ENCODE results near the gene TOB2.
"Not testable (repeated sequence)": the region's sequence is repeated elsewhere in the genome, so short reads cannot be mapped to it uniquely, and the experiment has no call there.

TOB2 gene

DNA sequence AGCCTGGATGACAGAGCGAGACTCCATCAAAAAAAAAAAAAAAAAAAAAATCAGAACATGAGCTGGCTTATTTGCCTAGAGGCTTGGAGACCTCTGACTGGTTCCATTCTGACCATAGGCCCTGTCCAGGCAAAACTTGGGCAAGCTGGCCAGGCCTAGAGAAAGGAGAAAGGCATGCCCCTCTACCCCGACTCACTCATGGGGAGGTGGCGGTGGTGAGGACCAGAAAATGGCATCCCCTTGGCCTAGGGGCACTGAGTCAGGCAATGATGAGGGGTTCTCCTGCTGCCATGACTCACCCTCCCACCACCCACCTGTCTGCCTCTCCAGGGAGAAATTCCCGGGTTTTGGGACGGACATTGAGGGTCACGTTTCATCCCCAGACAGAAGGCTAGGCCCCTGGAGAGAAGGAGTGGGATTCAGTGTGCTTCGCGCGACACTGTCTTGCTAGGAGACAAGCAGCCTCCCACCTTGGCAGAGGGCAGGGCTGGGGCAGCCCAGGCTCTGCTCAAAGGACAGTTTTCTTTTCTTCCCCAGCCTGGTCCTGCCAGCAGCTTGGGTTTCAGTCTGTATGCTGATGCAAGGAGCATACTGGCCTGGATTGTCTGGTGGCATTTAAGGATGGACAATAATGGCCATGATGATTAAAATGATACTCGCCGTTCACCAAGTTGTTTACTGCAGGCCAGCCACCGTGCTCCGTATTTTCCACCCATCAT, 17.2 kb downstream of the TOB2 start:
- no peak for DNase-seq

DNA sequence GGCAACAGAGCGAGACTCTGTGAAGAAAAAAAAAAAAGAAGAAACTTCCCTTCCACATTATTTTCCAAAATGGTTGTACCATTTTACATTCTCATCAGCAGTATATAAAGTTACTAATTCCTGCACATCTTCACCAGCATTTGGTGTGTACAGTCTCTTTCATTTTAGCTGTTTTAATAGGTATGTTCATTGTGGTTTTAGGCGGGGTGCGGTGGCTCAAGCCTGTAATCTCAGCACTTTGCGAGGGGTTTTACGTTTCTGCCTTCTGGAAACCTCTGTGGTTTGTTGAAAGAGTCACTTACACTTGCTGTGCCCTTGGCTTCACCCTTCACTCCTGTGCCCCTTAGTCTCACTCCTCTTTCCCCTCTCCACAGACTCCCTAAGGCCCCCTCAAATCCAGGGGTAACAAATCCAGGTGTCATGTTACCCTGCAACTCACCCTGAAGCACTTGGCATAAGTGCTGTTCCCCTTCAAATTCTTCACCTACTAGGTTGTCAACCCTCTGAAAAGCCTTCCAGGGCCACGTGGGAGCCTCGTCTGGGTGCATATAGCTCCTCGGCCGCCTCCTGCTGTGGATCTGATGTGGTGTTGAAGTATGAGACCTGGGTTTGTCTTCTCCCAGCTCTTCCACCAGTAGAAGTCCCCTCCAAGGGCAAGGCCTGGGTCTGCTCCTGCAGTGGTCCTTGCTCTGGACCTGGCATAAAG, 20.8 kb downstream of the TOB2 start:
- DNase-seq = peak in 1 of 5 donors; percentile 64

DNA sequence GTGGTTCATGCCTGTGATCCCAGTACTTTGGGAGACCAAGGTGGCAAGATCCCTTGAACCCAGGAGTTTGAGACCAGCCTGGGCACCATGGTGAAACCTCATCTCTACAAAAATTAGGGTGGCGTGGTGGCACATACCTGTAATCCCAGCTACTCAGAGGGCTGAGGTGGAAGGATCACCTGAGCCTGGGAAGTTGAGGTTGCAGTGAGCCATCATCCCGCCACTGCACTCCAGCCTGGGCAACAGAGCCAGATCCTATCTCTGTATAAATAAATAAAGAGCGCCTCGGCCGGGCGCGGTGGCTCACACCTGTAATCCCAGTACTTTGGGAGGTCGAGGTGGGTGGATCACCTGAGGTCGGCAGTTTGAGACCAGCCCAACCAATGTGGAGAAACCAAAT, 27.9 kb downstream of the TOB2 start:
- DNase-seq = no peak

DNA sequence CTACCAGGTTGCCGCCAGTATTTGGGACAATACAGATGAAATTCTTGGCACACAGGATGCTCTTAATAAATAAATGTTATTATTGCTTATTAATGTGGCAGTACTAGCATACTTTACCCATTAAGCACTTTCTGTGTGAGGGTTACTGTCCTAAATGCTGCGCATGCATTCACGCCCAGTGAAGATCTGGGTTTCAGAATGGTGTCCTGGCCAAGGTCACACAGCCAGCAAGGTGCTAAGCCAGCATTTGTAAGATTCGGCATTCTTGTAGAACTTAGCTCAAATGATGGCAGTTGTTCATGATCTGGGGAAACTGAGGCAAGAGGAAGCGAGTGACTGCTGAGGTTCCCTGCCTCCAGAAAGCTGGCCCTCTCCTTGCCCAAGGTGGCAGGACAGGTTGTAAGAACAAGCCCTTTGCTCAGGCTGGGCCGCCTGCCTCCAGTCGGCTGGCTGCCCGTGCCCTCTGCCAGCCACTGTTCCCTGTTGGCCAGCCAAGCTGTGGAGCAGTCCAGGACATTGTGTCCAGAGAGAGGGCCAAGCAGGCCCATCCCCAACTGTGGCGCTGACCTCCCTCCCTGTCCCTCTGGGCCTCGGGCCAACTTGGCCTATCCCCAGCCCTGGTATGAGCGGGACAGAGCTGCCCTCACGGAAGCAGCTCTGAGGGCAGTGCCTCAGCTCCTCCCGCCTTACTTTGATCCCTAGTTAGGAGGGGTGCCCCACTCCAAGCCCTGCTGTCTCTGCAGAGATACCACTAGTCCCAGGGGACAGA, 28.8 kb downstream of the TOB2 start:
- no peak for DNase-seq

DNA sequence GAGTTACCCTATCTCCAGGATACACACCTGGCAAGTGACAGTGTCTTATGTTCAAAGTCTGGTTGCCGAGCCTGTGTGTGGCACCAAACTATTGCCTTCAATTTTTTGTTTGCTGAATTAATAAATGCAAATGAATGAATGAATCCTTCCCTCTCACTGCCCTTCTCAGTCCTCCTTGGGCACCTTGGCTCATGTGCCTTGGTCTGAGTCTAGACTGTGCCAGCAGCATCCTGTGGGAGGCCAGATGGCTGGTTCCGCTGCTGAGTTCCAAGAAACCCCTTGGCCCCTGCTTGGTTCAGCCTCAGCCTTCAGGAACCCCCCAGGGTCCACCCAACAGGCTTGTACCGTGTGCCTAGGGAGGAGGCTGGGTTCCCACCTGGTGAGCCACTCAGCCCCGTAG, 31.0 kb downstream of the TOB2 start:
- DNase-seq = no peak

DNA sequence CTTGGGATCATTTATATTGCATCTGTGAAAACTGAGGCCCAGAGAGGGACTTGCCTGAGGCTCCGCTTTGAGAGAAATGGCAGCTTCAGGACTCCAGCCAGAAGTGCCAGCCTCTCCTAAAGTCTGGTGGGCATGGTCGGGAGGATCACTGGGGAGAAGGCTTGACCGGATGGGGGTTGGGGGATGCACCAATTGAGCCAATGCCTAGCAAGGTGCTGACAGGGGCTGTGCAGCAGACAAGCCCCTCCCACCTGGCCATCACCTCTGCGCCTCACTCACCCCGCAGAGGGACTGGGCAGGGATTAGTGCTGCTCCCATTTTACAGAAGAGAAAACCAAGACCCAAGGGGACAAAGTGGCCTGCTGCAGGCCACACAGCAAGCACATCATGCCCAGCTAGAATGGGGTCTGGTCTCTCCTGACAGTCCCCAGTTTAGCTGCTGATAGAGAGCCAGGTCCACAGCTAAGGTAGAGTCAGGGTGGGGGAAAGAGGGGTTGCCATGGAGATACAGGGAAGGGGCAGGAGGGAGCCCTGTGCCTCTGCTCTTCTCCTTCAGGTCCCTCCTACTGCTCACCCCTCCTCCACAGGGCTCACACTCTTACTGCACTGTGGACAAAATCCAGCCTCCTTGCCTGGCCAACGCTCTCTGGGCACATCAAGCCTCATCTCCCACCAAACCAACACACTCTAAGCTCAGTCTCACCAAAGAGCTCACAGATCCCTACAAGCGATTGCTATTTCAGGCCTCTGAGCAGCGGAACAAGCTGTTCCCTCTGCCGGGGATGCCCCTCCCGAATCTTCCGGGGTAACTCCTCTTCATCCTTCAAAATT, 35.4 kb downstream of the TOB2 start:
- DNase-seq = no peak

DNA sequence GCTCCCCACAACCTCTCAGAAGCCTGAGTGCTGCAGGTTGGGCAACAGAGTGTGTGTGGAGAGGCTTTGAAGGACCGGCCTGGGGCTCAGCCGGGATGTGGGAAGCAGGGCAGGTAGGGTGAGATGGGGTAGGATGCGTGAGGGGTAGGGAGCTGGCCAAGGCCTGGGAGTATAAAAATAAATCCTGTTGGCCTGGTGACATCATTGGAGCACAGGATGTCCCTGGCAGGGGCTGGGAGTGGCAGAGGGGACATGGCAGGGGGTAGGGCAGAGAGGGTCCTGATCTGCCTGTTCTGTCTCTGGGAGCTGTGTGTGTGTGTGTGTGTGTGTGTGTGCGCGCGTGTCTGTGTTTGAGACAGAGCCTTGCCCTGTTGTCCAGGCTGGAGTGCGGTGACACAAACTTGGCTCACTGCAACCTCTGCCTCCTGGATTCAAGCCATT, 36.3 kb downstream of the TOB2 start:
- no peak for DNase-seq

DNA sequence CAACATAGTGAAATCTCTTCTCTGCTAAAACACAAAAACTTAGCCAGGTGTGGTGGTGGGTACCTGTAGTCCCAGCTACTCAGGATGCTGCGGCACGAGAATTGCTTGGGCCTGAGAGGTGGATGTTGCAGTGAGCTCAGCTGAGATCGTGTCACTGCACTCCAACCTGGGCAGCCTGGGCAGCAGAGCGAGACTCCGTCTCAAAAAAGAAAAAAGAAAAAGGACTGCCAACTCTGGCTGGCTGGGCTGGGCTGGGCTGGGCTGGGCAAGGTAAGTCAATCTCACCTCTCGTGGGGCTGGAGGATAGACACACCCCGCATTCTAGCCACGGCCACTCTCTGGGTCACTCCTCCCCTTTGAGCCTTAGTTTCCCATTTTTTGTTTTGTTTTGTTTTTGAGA, 37.9 kb downstream of the TOB2 start:
- no peak for DNase-seq

DNA sequence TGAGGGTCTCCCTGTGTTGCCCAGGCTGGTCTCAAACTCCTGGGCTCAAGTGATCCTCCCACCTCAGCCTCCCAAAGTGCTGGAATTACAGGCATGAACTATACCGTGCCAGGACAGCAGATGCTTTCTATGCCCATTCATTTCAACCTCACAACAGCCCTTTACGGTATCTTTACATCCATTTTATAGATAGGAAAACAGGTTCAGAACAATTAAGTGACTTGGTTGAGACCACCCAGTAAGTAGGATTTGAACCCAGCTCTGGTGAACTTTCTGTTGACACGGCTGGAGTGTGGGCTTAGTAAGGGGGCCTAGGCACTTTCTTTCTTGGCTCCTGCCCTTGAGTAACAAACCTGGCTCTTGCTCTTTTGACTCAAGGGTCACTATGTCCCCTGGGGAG, 39.2 kb downstream of the TOB2 start:
- no peak for DNase-seq

DNA sequence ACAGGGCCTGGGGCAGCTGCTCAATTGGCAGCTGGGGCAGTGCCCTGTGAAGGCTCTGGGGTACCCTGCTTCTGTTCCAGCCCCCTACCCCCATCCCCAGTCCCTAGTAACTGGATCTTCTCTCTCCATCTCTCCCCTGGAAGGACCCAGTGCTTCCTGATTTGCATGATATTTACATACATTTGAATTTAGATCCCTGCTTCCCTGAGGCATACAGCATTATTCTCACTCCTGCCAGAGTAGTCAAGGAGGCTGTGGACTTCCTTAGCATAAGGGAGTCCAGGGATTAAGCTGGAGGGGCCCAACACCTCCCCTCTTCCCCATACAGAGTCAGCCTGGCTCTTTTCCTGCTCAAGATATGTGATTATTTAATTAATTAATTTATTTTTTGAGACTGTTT, 40.2 kb downstream of the TOB2 start:
- DNase-seq = no peak

DNA sequence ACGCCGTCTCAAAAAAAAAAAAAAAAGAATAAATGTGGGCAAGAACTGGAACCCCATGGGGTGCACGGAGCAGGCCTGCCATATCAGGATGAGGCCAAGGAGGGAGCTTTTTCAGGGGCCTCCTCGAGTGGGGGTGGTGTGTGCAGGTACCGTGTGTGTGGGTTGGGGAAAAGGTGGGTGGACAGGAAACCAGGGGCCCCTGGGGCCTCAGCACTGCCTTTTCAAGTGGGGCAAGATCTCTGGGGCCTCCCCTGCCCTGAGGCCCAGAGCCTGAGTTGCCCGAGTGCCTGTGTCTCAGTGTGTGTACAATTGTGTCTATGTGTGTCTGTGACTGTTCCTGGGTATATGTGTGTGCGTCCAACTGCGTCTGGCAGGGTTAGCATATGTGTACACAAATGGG, 41.0 kb downstream of the TOB2 start:
- no peak for DNase-seq

DNA sequence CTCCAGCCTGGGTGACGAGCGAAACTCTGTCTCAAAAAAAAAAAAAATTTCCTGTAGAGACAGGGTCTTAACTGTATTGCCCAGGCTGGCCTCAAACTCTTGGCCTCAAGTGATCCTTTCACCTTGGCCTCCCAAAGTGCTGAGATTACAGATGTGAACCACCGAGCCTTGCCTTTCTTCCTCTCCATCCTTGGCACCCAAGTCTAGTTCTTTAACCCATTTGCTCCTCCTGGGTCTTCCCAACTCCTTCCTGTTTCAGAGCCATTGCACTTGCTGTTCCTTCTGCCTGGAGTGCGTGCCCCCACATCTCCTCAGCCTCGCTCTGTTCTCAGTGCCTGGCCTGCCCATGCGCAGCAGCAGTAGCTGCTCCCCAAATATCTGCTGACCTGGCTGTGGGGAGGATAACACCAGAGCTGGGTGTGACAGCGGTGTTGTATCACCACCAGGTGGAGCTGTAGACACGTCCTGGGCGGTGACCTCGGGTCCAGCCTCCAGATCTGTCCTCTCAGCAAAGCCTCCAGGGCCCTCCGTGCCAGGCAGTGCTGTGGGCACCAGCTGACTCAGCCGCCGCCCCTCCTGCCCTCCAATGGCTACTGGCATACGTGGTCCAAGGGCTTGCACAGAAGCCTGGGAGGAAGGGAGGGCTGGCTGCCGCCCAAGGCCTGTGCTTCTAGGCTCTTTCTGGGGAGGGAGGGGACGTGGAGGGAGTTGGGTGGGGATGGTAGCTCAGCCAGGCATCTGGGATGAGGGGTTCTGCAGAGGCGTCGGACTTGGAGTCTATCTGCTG, 42.9 kb downstream of the TOB2 start:
- peak; percentile 57 to 88 (median 76) for DNase-seq

DNA sequence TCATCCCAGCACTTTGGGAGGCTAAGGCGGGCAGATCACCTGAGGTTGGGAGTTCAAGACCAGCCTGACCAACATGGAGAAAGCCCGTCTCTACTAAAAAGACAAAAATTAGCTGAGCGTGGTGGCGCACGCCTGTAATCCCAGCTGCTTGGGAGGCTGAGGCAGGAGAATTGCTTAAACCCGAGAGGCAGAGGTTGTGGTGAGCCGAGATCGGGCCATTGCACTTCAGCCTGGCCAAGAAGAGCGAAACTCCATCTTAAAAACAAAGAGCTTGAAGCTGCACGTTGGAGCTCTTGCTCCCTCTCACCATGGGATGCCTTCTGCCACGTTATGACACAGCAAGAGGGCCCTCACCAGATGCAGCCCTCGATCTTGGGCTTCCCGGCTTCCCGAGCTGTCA, 43.8 kb downstream of the TOB2 start:
- not testable (repeated sequence) for DNase-seq

DNA sequence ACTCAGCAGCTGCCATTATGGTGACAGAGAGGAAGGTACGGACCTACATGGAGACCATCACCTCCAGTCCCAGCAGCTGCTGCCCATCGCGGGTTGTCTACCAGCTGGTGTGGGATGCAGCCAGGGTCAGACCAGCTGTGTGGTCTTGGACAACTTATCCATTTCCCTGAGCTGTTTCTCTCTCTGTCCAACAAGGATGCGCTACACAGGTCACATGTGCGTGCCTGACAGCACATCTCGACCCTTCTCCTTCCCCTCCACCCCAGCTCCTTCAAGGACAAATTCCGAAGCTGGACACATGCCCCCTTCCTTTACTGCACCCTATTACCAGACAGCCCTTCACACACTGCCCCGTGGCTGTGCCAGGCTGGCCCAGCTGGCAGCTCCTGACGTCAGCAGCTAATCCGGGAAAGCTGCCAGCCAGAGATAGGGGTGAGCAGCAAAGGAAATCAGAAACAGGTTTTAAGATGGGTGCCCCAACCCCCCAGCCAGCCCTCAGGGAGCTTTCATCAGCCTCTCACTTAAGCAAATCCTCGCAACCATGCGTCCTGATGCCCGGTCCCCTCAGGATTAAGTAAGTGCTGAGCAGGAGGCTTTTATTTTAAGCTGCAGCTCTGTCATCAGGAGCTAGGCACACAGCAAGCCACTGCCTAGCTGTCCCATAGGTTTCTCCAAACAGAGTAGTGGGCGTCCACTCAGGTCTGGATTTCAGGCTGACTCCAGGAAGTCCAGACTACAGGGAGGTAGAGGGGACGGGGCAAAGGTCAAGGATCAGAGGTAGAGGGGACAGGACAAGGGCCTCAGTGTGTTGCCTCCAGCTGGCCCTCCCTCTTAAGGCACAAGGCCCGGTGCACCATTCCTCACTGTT, 44.6 kb downstream of the TOB2 start:
- no peak for DNase-seq

DNA sequence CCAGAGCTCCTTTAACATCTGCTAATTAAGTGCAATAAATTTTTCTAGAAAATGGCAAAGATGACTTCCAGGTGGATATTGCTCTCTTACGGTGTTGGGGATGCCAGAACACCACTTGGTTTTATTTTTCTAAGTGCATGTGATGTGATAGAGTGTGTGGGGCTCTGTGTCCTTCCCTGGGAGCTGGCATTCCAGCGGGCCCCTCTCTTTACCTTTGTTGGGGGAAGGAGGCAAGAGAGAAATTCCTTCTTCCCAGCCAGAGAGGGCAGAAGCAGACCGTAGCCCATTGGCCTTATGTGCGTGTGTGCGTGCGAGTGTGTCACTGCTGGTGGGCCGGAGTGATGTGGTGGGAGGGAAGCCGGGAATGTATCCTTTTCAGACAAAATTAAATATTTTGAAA, 47.7 kb downstream of the TOB2 start:
- no peak for DNase-seq

DNA sequence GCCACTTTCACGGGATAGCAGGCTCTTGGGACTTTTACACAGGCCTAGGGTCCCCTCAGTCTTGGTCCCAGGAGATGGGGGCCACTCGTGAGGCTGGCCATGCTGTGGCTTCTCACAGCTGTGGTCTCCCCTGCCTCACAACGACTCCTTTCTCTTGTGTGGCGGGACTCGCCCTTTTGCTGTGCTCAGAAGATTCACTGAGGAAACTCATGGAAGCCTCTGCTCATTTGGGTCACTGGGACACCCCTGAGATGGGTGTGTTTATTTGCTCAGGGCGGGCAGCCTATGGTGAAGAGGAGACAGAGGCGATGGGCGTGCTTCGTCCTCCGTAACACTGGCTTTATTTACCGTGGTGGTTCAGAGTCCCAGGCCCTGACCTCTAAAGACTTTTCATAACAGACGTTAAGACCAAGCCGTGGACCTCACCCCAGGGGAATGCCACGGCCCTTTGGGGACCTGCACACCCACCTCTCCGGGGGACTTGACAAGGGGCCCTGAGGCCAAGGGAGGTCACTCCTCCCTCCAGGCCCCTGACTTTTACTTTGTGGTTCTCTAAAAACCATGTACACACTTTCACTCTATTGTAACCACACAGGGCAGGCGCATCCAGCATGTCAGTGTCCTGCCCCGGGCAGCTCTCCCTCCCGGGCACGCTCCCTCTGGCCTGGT, 49.3 kb downstream of the TOB2 start:
- DNase-seq = no peak

DNA sequence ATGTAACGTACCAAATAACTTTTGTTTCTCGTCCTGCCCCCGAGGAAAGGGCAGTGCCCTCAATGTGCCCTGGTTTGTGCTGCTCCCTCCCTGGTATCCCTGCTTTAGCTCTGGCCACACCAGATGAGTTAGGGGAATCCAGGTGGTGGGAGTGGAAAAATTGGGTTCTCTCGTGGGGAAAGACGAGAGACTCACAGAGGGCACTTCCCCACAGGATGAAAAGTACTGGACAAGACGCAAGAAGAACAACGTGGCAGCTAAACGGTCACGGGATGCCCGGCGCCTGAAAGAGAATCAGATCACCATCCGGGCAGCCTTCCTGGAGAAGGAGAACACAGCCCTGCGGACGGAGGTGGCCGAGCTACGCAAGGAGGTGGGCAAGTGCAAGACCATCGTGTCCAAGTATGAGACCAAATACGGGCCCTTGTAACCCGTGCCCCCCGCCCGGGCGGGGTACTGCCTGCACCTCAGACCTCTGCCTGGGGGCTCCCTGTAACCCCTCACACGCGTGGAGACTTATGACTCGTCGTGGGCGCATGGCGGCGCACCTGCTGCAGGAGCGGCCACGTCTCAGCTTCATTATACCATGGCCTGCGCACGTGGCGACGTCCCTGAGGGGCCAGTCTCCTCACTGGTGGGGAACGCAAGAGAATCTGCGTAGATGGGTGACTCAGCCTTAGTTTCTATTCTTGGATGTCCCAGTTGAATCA, 50.9 kb downstream of the TOB2 start:
- no peak for DNase-seq

DNA sequence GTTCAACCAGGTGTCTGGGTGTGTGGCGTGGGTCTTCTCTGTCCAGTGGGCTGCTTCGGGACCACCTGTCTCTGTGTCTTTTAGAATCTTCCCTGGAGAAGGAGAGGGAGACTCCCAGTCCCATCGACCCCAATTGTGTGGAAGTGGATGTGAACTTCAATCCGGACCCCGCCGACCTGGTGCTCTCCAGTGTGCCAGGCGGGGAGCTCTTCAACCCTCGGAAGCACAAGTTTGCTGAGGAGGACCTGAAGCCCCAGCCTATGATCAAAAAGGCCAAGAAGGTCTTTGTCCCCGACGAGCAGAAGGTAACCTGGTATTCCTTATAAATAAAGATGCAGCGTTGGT, 52.6 kb downstream of the TOB2 start:
- no peak for DNase-seq

DNA sequence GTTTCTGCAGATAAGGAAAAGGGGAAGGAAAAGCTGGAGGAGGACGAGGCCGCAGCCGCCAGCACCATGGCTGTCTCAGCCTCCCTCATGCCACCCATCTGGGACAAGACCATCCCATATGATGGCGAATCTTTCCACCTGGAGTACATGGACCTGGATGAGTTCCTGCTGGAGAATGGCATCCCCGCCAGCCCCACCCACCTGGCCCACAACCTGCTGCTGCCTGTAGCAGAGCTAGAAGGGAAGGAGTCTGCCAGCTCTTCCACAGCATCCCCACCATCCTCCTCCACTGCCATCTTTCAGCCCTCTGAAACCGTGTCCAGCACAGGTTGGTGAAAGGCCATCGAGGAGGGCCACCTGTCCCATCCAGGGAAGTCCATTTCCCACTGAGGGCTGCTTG, 59.3 kb downstream of the TOB2 start:
- no peak for DNase-seq

DNA sequence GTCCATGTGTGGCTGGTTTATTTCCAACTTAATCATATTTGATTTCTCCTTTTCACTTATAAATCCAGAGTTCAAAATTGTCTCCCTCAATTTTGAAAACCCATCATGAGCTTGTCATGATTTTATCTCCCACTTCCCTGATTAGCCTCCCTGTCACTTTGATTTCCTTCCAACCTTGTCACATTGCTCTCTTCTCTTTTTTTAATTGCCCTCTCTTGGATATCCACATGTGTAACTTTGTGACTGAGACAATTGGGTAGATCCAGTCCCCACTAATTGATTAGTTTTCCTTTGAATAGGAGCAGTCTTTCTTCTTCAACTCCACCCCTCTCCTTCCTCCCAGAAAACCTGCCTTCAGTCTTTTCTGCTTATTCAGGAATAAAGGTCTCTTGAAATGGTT, 62.5 kb downstream of the TOB2 start:
- no peak for DNase-seq
